ENCODE measurements around the gene TMIGD2.

The TMIGD2 gene

DNA sequence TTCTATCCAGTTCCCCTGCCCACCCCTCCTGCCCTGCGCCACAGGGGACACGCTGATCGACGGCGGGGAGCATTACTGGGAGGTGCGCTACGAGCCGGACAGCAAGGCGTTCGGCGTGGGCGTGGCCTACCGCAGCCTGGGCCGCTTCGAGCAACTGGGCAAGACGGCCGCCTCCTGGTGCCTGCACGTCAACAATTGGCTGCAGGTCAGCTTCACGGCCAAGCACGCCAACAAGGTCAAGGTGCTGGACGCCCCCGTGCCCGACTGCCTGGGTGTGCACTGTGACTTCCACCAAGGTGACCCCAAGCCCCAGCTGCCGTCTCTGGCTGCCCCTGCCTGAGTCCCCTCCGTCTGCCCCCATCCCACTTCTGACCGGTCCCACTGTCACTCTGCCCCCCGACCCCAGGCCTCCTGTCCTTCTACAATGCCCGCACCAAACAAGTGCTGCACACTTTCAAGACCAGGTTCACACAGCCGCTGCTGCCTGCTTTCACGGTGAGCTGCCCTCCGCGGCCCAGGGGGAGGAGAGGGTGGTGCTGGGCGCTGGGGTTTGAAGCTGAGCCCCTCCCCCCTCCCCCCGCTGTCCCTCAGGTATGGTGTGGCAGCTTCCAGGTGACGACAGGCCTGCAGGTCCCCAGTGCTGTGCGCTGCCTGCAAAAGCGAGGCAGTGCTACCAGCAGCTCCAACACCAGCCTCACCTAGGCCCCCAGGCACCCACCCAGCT lies 20.9 kb upstream of the TMIGD2 start:
- ATAC-seq (replicated peaks; ENCODE audit: extremely low read depth, poor library complexity, severe bottlenecking), result no peak
- Mint-ChIP-seq H3K4me3 (no peak overlapping the region), H3K27me3 (no peaks in the 10 kb centered on the region), H3K27ac (ENCODE audit: low read depth) (no peak overlapping the region), H3K36me3 (ENCODE audit: insufficient read depth) (peaks cover 6% of the 10 kb centered on the region), H3K9me3 (peaks cover 9% of the 10 kb centered on the region), H3K4me1 (peaks cover 20% of the 10 kb centered on the region)
- no peak for DNase-seq (ENCODE audit: low spot score in 2 of 2)

DNA sequence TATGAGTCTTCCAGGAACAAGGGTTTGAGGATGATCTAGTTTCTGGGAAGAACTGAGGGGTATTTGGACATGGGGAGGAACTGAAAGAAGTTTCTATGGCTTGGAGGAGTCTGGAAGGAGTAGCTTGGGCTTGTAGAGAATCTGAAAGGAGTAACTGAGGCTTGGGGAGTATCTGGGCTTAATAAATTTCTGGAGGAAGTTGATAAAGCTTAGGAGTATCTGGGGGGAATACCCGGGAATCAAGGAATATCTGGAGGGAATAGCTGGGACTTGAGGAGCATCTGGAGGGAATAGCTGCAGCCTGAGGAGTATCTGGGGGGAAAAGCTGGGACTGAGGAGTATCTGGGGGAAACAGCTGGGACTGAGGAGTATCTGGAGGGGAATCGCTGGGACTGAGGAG lies 18.2 kb upstream of the TMIGD2 start:
- no peak overlapping the region for H3K4me3 Mint-ChIP-seq
- H3K27ac Mint-ChIP-seq (ENCODE audit: low read depth), result no peak overlapping the region
- ATAC-seq (replicated peaks; ENCODE audit: extremely low read depth, poor library complexity, severe bottlenecking) (no peak), DNase-seq (ENCODE audit: low spot score in 2 of 2) (no peak)
- H3K27me3 Mint-ChIP-seq, result no peaks in the 10 kb centered on the region
- peaks cover 9% of the 10 kb centered on the region for H3K9me3 Mint-ChIP-seq
- no peaks in the 10 kb centered on the region for H3K4me1 Mint-ChIP-seq
- peaks cover 2% of the 10 kb centered on the region for H3K36me3 Mint-ChIP-seq (ENCODE audit: insufficient read depth)

DNA sequence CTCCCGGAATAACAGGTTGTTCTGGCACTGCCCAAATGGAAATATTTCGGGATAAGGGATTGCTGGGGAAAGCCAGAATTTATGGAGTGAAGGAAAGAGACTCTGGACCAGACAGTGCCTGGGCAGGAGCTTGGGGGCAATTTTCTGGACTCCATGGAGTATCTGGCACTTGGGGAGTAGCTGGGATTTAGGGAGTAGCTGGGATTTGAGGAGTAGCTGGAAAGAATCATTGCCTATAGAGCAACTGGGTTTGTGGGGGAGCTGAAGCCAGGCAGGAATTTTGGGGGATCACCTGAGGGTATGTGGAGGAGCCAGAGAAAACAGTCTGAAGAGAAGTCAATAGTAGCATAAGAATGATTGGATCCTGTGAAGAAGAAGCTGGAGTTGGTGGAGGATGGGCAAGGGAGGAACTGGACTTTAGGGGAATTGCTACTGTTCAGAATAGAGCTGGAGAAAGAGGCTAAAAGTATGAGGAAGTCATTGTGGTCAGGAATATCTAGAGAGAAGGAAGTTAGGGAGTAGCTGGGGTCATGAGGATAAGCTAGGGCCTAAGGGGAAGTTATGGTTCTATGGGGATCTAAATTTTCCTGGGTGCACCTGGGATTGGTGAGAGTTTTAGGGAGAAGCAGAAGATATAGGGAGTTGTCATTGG lies 17.0 kb upstream of the TMIGD2 start:
- Mint-ChIP-seq H3K36me3 (ENCODE audit: insufficient read depth) (peaks cover 2% of the 10 kb centered on the region), H3K4me3 (no peak overlapping the region), H3K27me3 (no peaks in the 10 kb centered on the region), H3K9me3 (peaks cover 9% of the 10 kb centered on the region), H3K4me1 (no peaks in the 10 kb centered on the region), H3K27ac (ENCODE audit: low read depth) (peak overlapping the region; percentile 2)
- no peak for ATAC-seq (replicated peaks; ENCODE audit: extremely low read depth, poor library complexity, severe bottlenecking)
- DNase-seq (ENCODE audit: low spot score in 2 of 2), result no peak

GRCh38 chr19:4318460-4318859 lies 16.3 kb upstream of the TMIGD2 start:
- H3K27ac Mint-ChIP-seq (ENCODE audit: low read depth), result no peak overlapping the region
- peaks cover 2% of the 10 kb centered on the region for H3K36me3 Mint-ChIP-seq (ENCODE audit: insufficient read depth)
- DNase-seq (ENCODE audit: low spot score in 2 of 2) (no peak), ATAC-seq (replicated peaks; ENCODE audit: extremely low read depth, poor library complexity, severe bottlenecking) (no peak)
- H3K4me1 Mint-ChIP-seq, result no peaks in the 10 kb centered on the region
- H3K9me3 Mint-ChIP-seq, result peaks cover 9% of the 10 kb centered on the region
- no peak overlapping the region for H3K4me3 Mint-ChIP-seq
- no peaks in the 10 kb centered on the region for H3K27me3 Mint-ChIP-seq

DNA sequence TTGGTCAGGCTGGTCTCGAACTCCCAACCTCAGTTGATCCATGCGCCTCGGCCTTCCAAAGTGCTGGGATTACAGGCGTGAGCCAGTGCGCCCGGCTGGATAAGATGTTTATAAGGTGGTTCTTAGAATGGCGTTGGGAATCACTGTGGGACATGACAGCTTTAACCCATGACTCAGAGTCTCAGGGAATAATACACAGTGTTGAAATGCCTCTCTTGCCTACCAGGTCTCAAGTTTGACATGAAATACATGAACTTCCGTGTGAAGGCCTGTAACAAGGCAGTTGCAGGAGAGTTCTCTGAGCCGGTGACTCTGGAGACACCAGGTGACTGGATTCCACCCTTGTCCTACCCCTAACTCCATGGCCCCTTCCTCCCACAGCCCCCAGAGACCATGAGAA lies 14.8 kb upstream of the TMIGD2 start:
- Mint-ChIP-seq H3K4me3 (no peak overlapping the region), H3K27me3 (no peaks in the 10 kb centered on the region), H3K36me3 (ENCODE audit: insufficient read depth) (peaks cover 2% of the 10 kb centered on the region), H3K4me1 (no peaks in the 10 kb centered on the region), H3K9me3 (peaks cover 9% of the 10 kb centered on the region), H3K27ac (ENCODE audit: low read depth) (no peak overlapping the region)
- ATAC-seq (replicated peaks; ENCODE audit: extremely low read depth, poor library complexity, severe bottlenecking) (no peak), DNase-seq (ENCODE audit: low spot score in 2 of 2) (no peak)

DNA sequence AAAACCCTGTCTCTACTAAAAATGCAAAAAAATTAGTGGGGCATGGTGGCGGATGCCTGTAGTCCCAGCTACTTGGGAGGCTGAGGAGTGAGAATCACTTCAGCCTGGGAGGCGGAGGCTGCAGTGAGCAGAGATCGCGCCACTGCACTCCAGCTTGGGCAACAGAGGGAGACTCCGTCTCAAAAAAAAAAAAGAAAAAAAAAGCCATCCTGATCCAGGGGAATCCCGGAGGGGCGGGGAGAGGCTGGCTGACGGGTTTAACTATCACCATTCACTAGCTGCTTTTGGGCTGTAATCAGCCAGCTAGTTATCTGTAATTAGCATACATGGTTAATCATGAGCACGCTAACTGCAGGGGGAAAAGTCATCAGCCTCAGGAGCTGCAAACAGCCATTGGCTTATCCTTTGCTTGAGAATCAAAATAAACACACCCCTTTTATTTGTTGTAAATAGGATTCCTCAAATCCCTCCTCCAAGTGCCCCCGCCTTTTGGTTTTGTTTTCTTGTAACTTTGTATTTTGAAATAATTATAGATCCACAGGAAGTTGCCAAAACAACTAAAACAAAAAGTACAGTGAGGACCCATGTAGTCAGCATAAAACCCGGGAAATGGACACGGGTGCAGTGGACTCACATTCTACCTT lies 11.8 kb upstream of the TMIGD2 start:
- no peaks in the 10 kb centered on the region for H3K4me1 Mint-ChIP-seq
- no peak overlapping the region for H3K27ac Mint-ChIP-seq (ENCODE audit: low read depth)
- ATAC-seq (replicated peaks; ENCODE audit: extremely low read depth, poor library complexity, severe bottlenecking) (no peak), DNase-seq (ENCODE audit: low spot score in 2 of 2) (no peak)
- H3K27me3 Mint-ChIP-seq, result no peaks in the 10 kb centered on the region
- H3K36me3 Mint-ChIP-seq (ENCODE audit: insufficient read depth), result no peaks in the 10 kb centered on the region
- no peaks in the 10 kb centered on the region for H3K9me3 Mint-ChIP-seq
- H3K4me3 Mint-ChIP-seq, result no peak overlapping the region

DNA sequence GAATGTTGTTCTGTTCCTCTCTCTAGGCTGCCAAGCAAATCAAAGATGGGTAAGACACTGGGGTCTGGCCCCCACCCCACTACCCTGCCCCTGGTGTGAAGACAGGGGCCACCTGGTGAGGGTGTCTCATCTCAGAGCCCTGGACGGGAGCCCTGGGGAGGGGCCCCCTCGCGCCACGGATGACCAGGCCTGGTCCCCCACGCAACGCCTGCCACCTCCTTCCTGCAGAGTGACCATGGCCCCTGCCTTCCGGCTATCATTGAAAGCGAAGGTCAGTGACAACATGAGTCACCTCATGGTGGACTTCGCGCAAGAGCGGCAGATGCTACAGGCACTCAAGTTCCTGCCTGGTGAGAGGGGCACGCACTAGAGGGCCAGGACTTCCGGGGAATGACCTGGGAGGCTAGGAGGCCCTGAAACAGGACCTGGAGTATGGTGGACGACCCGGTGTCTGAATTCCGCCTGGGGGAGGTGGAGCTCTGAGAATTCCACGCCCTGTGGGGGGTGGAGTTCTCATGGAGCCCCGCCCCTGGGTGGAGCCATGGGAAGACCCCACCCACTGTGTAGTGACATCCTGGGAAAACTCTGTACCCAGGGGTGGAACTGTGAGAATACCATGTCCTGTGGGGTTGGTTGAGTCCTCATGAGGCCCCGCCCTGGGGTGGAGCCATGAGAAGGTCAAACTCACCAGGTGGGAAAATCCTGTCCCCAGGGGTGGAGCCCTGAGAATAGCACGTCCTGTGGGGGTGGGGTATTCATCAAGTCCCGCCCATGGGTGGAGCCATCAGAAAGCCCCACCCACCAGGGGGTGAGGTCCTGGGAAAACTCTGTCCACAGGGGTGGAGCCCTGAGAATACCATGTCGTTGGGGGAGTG lies 8.3 kb upstream of the TMIGD2 start:
- Mint-ChIP-seq H3K9me3 (no peaks in the 10 kb centered on the region), H3K27ac (ENCODE audit: low read depth) (no peak overlapping the region), H3K36me3 (ENCODE audit: insufficient read depth) (no peaks in the 10 kb centered on the region), H3K27me3 (peaks cover 17% of the 10 kb centered on the region), H3K4me3 (no peak overlapping the region), H3K4me1 (peaks cover under 1% of the 10 kb centered on the region)
- DNase-seq (ENCODE audit: low spot score in 2 of 2) (no peak), ATAC-seq (replicated peaks; ENCODE audit: extremely low read depth, poor library complexity, severe bottlenecking) (no peak)

GRCh38 chr19:4305659-4306058 lies 3.5 kb upstream of the TMIGD2 start:
- DNase-seq (ENCODE audit: low spot score in 2 of 2) (no peak), ATAC-seq (replicated peaks; ENCODE audit: extremely low read depth, poor library complexity, severe bottlenecking) (no peak)
- Mint-ChIP-seq H3K27me3 (peaks cover 45% of the 10 kb centered on the region), H3K27ac (ENCODE audit: low read depth) (no peak overlapping the region), H3K4me1 (peaks cover 12% of the 10 kb centered on the region), H3K36me3 (ENCODE audit: insufficient read depth) (peaks cover 6% of the 10 kb centered on the region), H3K9me3 (no peaks in the 10 kb centered on the region), H3K4me3 (peak overlapping the region; percentile 50)

GRCh38 chr19:4305257-4305612 lies 3.0 kb upstream of the TMIGD2 start:
- Mint-ChIP-seq H3K27me3 (peaks cover 45% of the 10 kb centered on the region), H3K36me3 (ENCODE audit: insufficient read depth) (peaks cover 6% of the 10 kb centered on the region), H3K4me1 (peaks cover 12% of the 10 kb centered on the region), H3K9me3 (no peaks in the 10 kb centered on the region), H3K4me3 (peak overlapping the region; percentile 50), H3K27ac (ENCODE audit: low read depth) (no peak overlapping the region)
- ATAC-seq (replicated peaks; ENCODE audit: extremely low read depth, poor library complexity, severe bottlenecking) (no peak), DNase-seq (ENCODE audit: low spot score in 2 of 2) (no peak)

DNA sequence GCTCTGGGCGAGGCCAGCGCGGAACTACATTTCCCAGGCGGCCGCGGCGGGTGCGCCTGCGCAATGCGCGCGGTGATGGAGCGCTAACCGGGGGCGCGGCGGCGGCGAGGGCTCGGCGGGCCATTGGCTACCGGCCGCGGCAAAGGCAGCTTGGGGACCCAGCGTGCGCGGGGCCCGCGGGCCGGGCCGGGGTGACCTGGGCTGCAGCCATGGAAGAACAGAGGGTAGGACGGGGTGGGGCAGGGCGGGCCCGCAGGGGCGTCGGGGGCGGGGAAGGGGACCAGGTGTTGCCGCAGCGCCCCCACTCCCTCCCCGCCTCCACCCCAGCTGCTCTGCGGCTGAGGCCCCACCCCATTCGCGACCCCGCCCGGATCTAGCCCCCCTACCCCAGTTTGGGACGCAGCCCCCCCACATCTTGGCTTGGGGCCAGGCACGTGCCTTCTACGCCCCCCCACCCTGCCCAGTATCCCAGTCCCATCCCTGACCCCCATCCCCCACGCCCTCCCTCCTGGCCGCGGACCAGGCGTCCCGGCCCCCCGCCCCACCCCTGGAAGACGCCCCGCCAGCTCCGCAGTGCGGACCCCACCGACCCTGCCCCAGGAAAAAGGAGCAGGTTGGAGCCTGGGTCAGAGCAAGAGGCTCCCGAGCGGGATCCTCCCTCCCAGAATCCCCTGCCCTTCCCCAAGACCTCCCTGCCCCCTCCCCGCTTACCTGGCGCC lies 2.5 kb upstream of the TMIGD2 start, which contains the start of gene FSD1:
FSD1 (plus strand) TSS at position 61 of the 719 bp plus-strand sequence; CDS start at position 210, 149 bp downstream.
- Mint-ChIP-seq H3K4me3 (peak within 1 kb of the TSS; percentile 50), H3K4me1 (peaks cover 12% of the 10 kb centered on the region), H3K9me3 (no peaks in the 10 kb centered on the region), H3K36me3 (ENCODE audit: insufficient read depth) (peaks cover 6% of the 10 kb centered on the region), H3K27me3 (peaks cover 45% of the 10 kb centered on the region), H3K27ac (ENCODE audit: low read depth) (no peak within 1 kb of the TSS)
- ATAC-seq (replicated peaks; ENCODE audit: extremely low read depth, poor library complexity, severe bottlenecking) (peak; percentile 65), DNase-seq (ENCODE audit: low spot score in 2 of 2) (no peak)

GRCh38 chr19:4303819-4304537 lies 1.8 kb upstream of the TMIGD2 start:
- Mint-ChIP-seq H3K9me3 (no peaks in the 10 kb centered on the region), H3K27ac (ENCODE audit: low read depth) (no peak overlapping the region), H3K4me3 (peak overlapping the region; percentile 20), H3K27me3 (peaks cover 45% of the 10 kb centered on the region), H3K4me1 (peaks cover 12% of the 10 kb centered on the region), H3K36me3 (ENCODE audit: insufficient read depth) (peaks cover 6% of the 10 kb centered on the region)
- DNase-seq (ENCODE audit: low spot score in 2 of 2) (no peak), ATAC-seq (replicated peaks; ENCODE audit: extremely low read depth, poor library complexity, severe bottlenecking) (no peak)

Data from central memory CD8-positive, alpha-beta T cell (primary cell).